Nephron (organoid): ENCODE data around the gene PRSS50.
"Not testable (repeated sequence)": the region's sequence is repeated elsewhere in the genome, so short reads cannot be mapped to it uniquely, and the experiment has no call there.

Experiments
- H3K27ac Mint-ChIP-seq, 3 experiments: 2 replicates each; pipeline ENCODE4 v1.8.0; 2020; ENCODE audit warnings: mixed read lengths in 3 of 3, mild to moderate bottlenecking in 2 of 3, moderate library complexity in 1 of 3
- H3K27me3 Mint-ChIP-seq: 2 replicates; pipeline ENCODE4 v1.8.0; 2021; ENCODE audit warnings: low read depth, mild to moderate bottlenecking, moderate library complexity, mixed read lengths
- H3K36me3 Mint-ChIP-seq: 2 replicates; pipeline ENCODE4 v1.8.0; 2020; ENCODE audit warnings: low read depth, mixed read lengths
- H3K4me1 Mint-ChIP-seq: 2 replicates; pipeline ENCODE4 v1.8.0; 2020; ENCODE audit warnings: mixed read lengths
- H3K4me3 Mint-ChIP-seq, 3 experiments: 2 replicates each; pipeline ENCODE4 v1.8.0; 2020; ENCODE audit warnings: mild to moderate bottlenecking in 3 of 3, mixed read lengths in 3 of 3, moderate library complexity in 2 of 3
- H3K9me3 Mint-ChIP-seq: 2 replicates; pipeline ENCODE4 v1.8.0; 2020; ENCODE audit warnings: mixed read lengths
- TF ChIP-seq, protein P1 (sequence below), 3 experiments: fragments of 200-600 bp; sonication (generic); IDR thresholded peaks; one replicate each; pipeline ENCODE4 v1.5.0; 2021; ENCODE audit warnings: antibody characterized with exemption in 3 of 3; ENCODE audit not compliant: unreplicated experiment in 3 of 3

Gene PRSS50

DNA sequence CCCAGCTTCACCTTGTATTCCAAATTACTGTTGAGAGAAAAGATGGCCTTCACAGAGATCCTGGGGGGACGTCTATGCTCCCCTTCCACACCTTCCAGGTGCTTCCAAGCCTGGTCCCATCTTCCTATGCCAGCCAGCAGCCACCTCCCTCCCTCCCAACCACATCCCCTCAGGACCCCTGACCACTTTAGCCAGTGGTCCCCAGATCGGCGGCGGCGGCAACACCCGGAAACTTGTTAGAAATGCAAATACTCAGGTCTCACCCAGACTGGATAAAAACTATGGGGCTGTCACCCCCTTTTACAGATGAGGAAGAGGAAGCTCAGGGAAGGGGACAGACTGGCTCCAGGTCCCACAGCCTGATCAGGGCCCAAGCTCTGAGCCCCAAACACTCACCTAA, 38.0 kb upstream of the PRSS50 start:
- TF ChIP-seq, protein P1, sequence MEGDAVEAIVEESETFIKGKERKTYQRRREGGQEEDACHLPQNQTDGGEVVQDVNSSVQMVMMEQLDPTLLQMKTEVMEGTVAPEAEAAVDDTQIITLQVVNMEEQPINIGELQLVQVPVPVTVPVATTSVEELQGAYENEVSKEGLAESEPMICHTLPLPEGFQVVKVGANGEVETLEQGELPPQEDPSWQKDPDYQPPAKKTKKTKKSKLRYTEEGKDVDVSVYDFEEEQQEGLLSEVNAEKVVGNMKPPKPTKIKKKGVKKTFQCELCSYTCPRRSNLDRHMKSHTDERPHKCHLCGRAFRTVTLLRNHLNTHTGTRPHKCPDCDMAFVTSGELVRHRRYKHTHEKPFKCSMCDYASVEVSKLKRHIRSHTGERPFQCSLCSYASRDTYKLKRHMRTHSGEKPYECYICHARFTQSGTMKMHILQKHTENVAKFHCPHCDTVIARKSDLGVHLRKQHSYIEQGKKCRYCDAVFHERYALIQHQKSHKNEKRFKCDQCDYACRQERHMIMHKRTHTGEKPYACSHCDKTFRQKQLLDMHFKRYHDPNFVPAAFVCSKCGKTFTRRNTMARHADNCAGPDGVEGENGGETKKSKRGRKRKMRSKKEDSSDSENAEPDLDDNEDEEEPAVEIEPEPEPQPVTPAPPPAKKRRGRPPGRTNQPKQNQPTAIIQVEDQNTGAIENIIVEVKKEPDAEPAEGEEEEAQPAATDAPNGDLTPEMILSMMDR (IDR thresholded peaks at IDR 0.05; ENCODE audit: unreplicated experiment in 3 of 3) = no peak
- H3K4me3 Mint-ChIP-seq = no peak overlapping the region
- peaks cover 9% of the 10 kb centered on the region for H3K4me1 Mint-ChIP-seq
- H3K27ac Mint-ChIP-seq = no peak overlapping the region
- H3K36me3 Mint-ChIP-seq = no peaks in the 10 kb centered on the region
- H3K9me3 Mint-ChIP-seq = peaks cover 3% of the 10 kb centered on the region
- no peaks in the 10 kb centered on the region for H3K27me3 Mint-ChIP-seq

DNA sequence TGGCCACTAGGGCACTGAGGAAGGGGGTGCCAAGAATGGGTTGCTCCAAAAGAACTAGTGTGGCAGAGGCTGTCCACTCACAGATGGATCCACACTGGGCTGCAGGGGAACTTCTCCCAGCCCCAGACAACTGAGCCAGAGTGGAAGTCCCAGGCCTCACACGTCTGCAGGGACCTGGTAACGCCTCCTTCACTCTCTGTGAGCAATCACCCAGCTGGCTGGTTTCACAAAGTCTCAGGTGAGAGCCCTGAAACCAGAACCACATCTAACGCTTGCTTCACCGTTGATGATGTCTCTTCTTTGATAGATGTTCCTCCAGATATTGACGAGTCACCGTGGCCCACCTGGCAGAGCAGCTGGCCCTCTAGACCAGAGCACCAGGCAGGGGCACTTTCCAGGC, 35.5 kb upstream of the PRSS50 start:
- H3K4me1 Mint-ChIP-seq, H3K36me3 Mint-ChIP-seq, H3K27me3 Mint-ChIP-seq, H3K27ac Mint-ChIP-seq, H3K9me3 Mint-ChIP-seq, H3K4me3 Mint-ChIP-seq: not testable (repeated sequence)

DNA sequence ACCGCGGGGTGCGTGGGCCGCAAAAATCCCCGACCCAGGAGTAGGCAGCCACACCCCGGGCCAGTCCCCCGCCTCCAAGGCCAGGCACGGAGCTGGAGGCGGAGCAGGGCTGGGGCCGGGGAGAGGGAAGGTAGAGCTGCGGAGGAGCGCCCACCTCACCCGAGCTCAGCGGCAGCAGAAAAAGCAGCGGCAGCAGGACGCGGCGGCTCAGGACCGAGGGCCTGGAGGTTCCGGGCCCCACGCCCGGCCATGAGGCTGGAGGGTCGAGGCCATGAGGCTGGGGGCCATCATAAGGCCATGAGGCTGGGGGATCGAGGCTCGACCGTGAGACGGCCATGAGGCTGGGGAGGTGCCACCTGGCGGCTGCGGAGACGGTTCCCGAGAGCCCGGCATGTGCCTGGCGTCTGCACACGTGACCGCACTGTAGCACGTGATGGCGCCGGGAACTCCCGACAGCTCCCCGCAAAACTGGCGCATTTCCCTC, 32.9 kb upstream of the PRSS50 start:
- no peaks in the 10 kb centered on the region for H3K36me3 Mint-ChIP-seq
- H3K4me1 Mint-ChIP-seq = peaks cover 5% of the 10 kb centered on the region
- peaks cover 7% of the 10 kb centered on the region for H3K27me3 Mint-ChIP-seq
- H3K9me3 Mint-ChIP-seq = no peaks in the 10 kb centered on the region
- H3K27ac Mint-ChIP-seq = no peak overlapping the region
- TF ChIP-seq, protein P1 (IDR thresholded peaks at IDR 0.05; ENCODE audit: unreplicated experiment in 3 of 3) = no peak
- H3K4me3 Mint-ChIP-seq = no peak overlapping the region

DNA sequence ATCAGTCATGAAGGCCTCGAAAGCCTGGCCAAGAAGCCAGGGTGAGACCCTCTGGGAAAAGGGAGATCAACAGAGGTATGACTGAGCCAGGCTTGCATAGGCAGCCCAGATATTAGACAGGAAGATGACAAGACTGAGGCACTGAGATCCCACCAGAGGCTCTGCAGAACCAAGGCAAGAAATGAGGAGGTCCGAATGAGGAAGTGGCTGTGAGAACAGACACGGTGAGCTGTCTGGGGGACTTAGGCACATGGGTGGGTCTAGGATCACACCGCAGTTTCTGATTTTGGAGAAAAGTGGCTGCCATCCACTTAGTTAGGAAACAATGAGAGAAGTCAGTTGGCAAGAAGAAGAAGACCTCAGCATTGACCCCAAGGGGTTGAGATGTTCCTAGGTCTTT, 31.5 kb upstream of the PRSS50 start:
- Mint-ChIP-seq H3K4me1 (peaks cover 5% of the 10 kb centered on the region), H3K4me3 (no peak overlapping the region)

DNA sequence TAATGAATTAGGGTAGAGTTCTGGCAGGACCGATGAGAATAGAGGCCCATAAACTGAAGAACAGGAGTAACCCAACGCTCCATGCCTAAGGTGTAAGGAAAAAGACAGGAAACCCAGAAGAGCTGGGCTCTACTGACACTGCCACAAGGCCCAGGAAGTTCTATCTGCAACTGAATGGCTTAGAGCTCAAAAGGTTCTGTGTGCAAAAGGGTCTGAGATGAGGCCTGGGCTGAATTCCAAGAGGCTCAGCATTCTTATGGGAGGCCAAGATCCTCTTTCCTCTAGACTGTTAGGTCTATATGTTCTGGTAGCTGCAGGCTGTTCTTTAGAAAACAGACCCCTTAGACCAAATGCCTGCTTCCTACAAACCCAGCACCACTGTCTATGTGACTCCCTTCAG, 30.5 kb upstream of the PRSS50 start:
- TF ChIP-seq, protein P1 (IDR thresholded peaks at IDR 0.05; ENCODE audit: unreplicated experiment in 3 of 3) = no peak
- H3K27ac Mint-ChIP-seq = peak overlapping the region in 1 of 3 experiments; percentile 73
- H3K4me1 Mint-ChIP-seq = peaks cover 9% of the 10 kb centered on the region
- H3K9me3 Mint-ChIP-seq = no peaks in the 10 kb centered on the region
- no peak overlapping the region for H3K4me3 Mint-ChIP-seq
- no peaks in the 10 kb centered on the region for H3K36me3 Mint-ChIP-seq
- peaks cover 7% of the 10 kb centered on the region for H3K27me3 Mint-ChIP-seq

More for the DNA sequence above, 31.5 kb upstream of the PRSS50 start:
- H3K9me3 Mint-ChIP-seq = no peaks in the 10 kb centered on the region
- no peaks in the 10 kb centered on the region for H3K36me3 Mint-ChIP-seq
- no peak overlapping the region for H3K27ac Mint-ChIP-seq
- TF ChIP-seq, protein P1 (IDR thresholded peaks at IDR 0.05; ENCODE audit: unreplicated experiment in 3 of 3) = no peak
- peaks cover 7% of the 10 kb centered on the region for H3K27me3 Mint-ChIP-seq

DNA sequence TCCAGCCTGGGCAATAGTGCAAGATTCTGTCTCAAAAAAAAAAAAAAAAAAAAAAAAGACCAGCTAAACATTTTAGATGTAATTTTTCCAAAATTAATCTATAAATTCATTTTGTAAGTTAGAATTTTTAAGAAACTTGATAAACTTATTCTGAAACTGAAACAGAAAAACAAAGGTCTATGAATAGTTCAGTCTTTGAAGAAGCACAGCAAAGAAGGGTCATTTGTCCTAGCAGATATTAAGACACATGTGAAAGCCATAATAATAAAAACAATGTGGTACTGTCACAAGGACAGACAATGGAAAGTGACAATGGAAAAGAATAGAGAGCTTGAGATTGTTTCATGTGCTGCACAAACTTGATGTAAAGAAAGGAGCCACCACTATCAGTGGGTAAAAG, 29.0 kb upstream of the PRSS50 start:
- no peaks in the 10 kb centered on the region for H3K9me3 Mint-ChIP-seq
- H3K4me1 Mint-ChIP-seq = peaks cover 11% of the 10 kb centered on the region
- H3K4me3 Mint-ChIP-seq = no peak overlapping the region
- peaks cover 7% of the 10 kb centered on the region for H3K27me3 Mint-ChIP-seq
- no peak overlapping the region for H3K27ac Mint-ChIP-seq
- TF ChIP-seq, protein P1 (IDR thresholded peaks at IDR 0.05; ENCODE audit: unreplicated experiment in 3 of 3) = no peak
- no peaks in the 10 kb centered on the region for H3K36me3 Mint-ChIP-seq
